ENCODE results near the gene DVL3.
"Not testable (repeated sequence)": the region's sequence is repeated elsewhere in the genome, so short reads cannot be mapped to it uniquely, and the experiment has no call there.

DNA sequence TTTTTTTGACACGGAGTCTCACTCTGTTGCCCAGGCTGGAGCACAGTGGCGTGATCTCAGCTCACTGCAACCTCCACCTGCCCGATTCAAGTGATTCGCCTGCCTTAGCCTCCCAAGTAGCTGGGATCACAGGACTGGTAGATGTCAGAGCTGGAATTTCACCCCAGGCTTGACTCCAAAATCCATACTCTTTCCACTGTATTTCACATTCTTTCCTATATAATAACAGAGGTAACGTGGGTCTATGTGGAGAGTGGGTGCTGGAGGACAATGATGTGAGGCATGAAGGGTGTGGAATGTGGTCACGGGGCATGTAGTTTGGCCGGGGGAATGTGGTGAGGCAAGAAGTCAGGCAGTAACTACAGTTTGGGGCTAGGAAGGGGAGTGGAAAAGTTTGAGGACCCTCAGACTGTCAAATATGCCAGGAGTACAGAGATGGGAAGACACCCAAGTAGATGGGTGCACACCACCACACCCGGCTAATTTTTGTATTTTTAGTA is 7.4 kb downstream of the DVL3 start:
- TF ChIP-seq POLR2A (IDR thresholded peaks at IDR 0.05) = not testable (repeated sequence)
- TF ChIP-seq, protein P1, sequence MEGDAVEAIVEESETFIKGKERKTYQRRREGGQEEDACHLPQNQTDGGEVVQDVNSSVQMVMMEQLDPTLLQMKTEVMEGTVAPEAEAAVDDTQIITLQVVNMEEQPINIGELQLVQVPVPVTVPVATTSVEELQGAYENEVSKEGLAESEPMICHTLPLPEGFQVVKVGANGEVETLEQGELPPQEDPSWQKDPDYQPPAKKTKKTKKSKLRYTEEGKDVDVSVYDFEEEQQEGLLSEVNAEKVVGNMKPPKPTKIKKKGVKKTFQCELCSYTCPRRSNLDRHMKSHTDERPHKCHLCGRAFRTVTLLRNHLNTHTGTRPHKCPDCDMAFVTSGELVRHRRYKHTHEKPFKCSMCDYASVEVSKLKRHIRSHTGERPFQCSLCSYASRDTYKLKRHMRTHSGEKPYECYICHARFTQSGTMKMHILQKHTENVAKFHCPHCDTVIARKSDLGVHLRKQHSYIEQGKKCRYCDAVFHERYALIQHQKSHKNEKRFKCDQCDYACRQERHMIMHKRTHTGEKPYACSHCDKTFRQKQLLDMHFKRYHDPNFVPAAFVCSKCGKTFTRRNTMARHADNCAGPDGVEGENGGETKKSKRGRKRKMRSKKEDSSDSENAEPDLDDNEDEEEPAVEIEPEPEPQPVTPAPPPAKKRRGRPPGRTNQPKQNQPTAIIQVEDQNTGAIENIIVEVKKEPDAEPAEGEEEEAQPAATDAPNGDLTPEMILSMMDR (IDR thresholded peaks at IDR 0.05) = not testable (repeated sequence)

Data from testis (tissue), 2 donors.